ENCODE measurements around the gene LGI2. TPM values are rescaled to one million over a fixed set of nuclear protein-coding genes. Genes with fewer than 3 reads are reported as not detected.

Gene LGI2
- total RNA-seq, 1 experiment from 2014 or later = 1.4 TPM

DNA sequence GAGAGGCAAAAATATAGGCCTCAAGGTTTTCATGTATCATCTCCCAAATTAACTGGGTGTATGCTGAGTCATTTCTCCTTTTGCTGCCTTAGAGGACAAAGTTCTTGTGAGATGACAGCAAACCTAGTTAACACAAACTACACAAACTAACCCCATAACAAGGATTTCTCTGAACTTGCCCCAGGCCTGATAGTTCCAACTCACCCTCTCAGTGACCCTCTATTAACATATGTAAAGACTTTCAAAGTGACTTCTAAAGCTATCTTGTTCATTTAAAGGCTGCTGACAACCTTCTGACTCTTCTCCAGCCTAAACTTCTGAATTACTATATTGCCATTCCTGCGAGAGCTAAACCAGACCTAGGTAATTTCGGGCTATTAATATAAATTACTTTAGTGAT lies 74.7 kb downstream of the LGI2 start:
- Histone ChIP-seq H4K5ac (ENCODE audit: insufficient read length, low read depth, low read length) (no peak overlapping the region), H3K79me1 (ENCODE audit: insufficient read depth, low read depth, low read length, poor library complexity, severe bottlenecking) (no peaks in the 10 kb centered on the region), H2BK5ac (ENCODE audit: insufficient read length, low read length) (no peak overlapping the region), H3K27ac (ENCODE audit: insufficient read length, low read depth, low read length) (no peak overlapping the region), H2BK15ac (ENCODE audit: low read depth, low read length) (no peak overlapping the region), H3K23ac (ENCODE audit: insufficient read length, low read depth, low read length) (no peak overlapping the region), H3K4me1 (ENCODE audit: insufficient read depth, low read length) (peaks cover 6% of the 10 kb centered on the region; the same call in 1 of the 2 replicates), H3K56ac (ENCODE audit: insufficient read length, low read depth, low read length) (no peak overlapping the region), H4K20me1 (ENCODE audit: control insufficient read depth, insufficient read depth, insufficient read length) (no peaks in the 10 kb centered on the region), H3K27me3 (ENCODE audit: insufficient read depth, low read length) (no peaks in the 10 kb centered on the region), H2BK20ac (ENCODE audit: low read depth, low read length, poor library complexity, severe bottlenecking) (no peak overlapping the region), H3K9me3 (ENCODE audit: control insufficient read depth, low read depth, low read length) (no peaks in the 10 kb centered on the region), H4K8ac (replicated peaks; ENCODE audit: insufficient read length, low read depth, low read length) (no peak overlapping the region), H3K9ac (ENCODE audit: extremely low read depth, insufficient read length, low read length) (no peak overlapping the region), H3K4ac (ENCODE audit: low read depth, low read length) (no peak overlapping the region), H3K4me2 (ENCODE audit: insufficient read depth, insufficient read length, low read length) (no peak overlapping the region), H3T11ph (ENCODE audit: low read length) (no peak overlapping the region), H2AK5ac (ENCODE audit: insufficient read length, low read length) (no peak overlapping the region), H3K23me2 (ENCODE audit: insufficient read length, low read depth, low read length, poor library complexity, severe bottlenecking) (no peaks in the 10 kb centered on the region), H4K91ac (ENCODE audit: insufficient read length, low read depth, low read length) (no peak overlapping the region), H2BK120ac (ENCODE audit: low read depth, low read length, poor library complexity, severe bottlenecking) (no peak overlapping the region), H2AFZ (ENCODE audit: low read length) (no peak overlapping the region), H2BK12ac (ENCODE audit: insufficient read length, low read depth, low read length) (no peak overlapping the region), H3K14ac (ENCODE audit: insufficient read depth, low read length) (no peak overlapping the region), H3K18ac (ENCODE audit: insufficient read length, low read depth, low read length) (no peak overlapping the region), H3K79me2 (ENCODE audit: insufficient read depth, low read length) (no peaks in the 10 kb centered on the region)
- TF ChIP-seq, protein P1, sequence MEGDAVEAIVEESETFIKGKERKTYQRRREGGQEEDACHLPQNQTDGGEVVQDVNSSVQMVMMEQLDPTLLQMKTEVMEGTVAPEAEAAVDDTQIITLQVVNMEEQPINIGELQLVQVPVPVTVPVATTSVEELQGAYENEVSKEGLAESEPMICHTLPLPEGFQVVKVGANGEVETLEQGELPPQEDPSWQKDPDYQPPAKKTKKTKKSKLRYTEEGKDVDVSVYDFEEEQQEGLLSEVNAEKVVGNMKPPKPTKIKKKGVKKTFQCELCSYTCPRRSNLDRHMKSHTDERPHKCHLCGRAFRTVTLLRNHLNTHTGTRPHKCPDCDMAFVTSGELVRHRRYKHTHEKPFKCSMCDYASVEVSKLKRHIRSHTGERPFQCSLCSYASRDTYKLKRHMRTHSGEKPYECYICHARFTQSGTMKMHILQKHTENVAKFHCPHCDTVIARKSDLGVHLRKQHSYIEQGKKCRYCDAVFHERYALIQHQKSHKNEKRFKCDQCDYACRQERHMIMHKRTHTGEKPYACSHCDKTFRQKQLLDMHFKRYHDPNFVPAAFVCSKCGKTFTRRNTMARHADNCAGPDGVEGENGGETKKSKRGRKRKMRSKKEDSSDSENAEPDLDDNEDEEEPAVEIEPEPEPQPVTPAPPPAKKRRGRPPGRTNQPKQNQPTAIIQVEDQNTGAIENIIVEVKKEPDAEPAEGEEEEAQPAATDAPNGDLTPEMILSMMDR (conservative IDR thresholded peaks at IDR 0.05) = no peak
- no CpG with 5 or more reads among the region's 2 CpGs for WGBS (ENCODE audit: extremely low coverage, insufficient read length, low lambda C conversion rate)
- Mint-ChIP-seq H3K4me1 (peaks cover 5 to 7% of the 10 kb centered on the region in 2 experiments; a peak in 3 of 4 replicates), H3K27ac (no peak overlapping the region; a peak in 1 of 7 replicates), H3K9me3 (peaks cover 3 to 5% of the 10 kb centered on the region in 2 experiments; a peak in 3 of 5 replicates), H3K27me3 (ENCODE audit: low read depth) (peaks cover 2% of the 10 kb centered on the region), H3K4me3 (no peak overlapping the region), H3K36me3 (ENCODE audit: insufficient read depth in 1 of 3, low read depth in 3 of 3) (no peaks in the 10 kb centered on the region; a peak in 1 of 7 replicates)
- no peak for DNase-seq
